ENCODE data around the gene NPRL2.
A peak's percentile ranks its signal among the peaks of the same experiment; 100 is the strongest.

The NPRL2 gene

DNA sequence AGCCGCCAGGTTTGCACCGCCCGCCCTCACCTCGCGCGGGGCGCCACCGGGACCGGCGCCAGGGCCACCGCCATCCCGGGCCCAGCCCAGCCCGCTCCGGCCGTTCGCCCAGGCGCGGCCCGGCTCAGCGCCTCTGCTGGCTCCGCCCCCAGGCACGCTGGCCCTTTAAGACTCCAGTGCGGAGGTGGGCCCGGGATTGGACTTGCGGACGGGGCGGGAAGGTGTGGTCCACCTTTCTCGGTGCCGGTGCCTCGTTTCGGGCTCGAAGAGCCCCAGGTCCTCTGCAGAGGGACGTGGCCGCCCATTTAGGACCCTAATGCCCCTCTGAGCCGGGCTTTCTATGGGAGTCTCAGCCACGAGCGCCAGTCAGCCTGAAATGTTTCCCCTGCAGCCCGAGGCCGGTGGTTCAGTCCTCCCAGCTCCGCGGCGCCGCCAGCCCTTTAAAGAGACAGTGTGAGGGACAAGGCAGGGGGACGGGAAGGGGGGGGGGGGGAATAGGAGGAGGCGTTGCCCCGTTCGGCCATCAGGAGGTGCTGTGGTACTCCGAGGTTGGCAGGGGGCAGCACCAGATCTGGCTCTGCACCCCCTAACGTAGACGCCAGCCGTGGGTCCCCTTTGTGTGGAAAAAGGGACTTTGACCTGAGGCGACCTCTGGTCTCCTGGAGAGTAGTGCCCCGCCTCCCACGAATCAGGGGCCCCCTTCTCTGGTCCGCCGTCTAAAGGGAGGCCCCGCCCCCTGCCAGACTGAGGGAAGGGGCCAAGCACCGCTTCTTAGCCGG, 29.1 kb downstream of the NPRL2 start:
- H3K27ac ChIP-seq (ENCODE audit: low read depth, low read length, poor library complexity, severe bottlenecking): peak overlapping the region; percentile 64
- H3K4me3 ChIP-seq (ENCODE audit: low read depth, low read length, poor library complexity, severe bottlenecking): peak overlapping the region; percentile 84
- H3K9me2 ChIP-seq (ENCODE audit: low read depth, low read length): no peaks in the 10 kb centered on the region
- H4K20me1 ChIP-seq (ENCODE audit: insufficient read depth, low read length): no peaks in the 10 kb centered on the region
- peak overlapping the region; percentile 90 for H3K4me2 ChIP-seq (ENCODE audit: low read length)
- peaks cover 10% of the 10 kb centered on the region; the same call in 1 of the 2 replicates for H3K36me3 ChIP-seq (ENCODE audit: insufficient read depth, low read length)
- H2AFZ ChIP-seq (ENCODE audit: low read length): no peak overlapping the region; the same call in 1 of the 2 replicates
- no peaks in the 10 kb centered on the region for H3K79me2 ChIP-seq (ENCODE audit: insufficient read depth, low read length)
- H3K9ac ChIP-seq (ENCODE audit: low read length): peak overlapping the region; percentile 76
- TF ChIP-seq EZH2 (IDR thresholded peaks at IDR 0.05; ENCODE audit: borderline replicate concordance, low read length): no peak
- TF ChIP-seq, protein P1, sequence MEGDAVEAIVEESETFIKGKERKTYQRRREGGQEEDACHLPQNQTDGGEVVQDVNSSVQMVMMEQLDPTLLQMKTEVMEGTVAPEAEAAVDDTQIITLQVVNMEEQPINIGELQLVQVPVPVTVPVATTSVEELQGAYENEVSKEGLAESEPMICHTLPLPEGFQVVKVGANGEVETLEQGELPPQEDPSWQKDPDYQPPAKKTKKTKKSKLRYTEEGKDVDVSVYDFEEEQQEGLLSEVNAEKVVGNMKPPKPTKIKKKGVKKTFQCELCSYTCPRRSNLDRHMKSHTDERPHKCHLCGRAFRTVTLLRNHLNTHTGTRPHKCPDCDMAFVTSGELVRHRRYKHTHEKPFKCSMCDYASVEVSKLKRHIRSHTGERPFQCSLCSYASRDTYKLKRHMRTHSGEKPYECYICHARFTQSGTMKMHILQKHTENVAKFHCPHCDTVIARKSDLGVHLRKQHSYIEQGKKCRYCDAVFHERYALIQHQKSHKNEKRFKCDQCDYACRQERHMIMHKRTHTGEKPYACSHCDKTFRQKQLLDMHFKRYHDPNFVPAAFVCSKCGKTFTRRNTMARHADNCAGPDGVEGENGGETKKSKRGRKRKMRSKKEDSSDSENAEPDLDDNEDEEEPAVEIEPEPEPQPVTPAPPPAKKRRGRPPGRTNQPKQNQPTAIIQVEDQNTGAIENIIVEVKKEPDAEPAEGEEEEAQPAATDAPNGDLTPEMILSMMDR (IDR thresholded peaks at IDR 0.05; ENCODE audit: low read length): peak; percentile 68
- H3K9me3 ChIP-seq (ENCODE audit: low read length): no peaks in the 10 kb centered on the region
- H3F3A ChIP-seq (ENCODE audit: insufficient read depth, low read length): no peaks in the 10 kb centered on the region
- H3K4me1 ChIP-seq (ENCODE audit: insufficient read depth, low read length, severe bottlenecking): peaks cover 49% of the 10 kb centered on the region
- H3K27me3 ChIP-seq (ENCODE audit: insufficient read depth, low read length): no peaks in the 10 kb centered on the region

GRCh38 chr3:50320853-50321335, 29.7 kb downstream of the NPRL2 start:
- Histone ChIP-seq H3K9me3 (ENCODE audit: low read length) (no peaks in the 10 kb centered on the region), H3K27ac (ENCODE audit: low read depth, low read length, poor library complexity, severe bottlenecking) (no peak overlapping the region), H4K20me1 (ENCODE audit: insufficient read depth, low read length) (no peaks in the 10 kb centered on the region), H3K9me2 (ENCODE audit: low read depth, low read length) (no peaks in the 10 kb centered on the region), H3K4me3 (ENCODE audit: low read depth, low read length, poor library complexity, severe bottlenecking) (peak overlapping the region; percentile 84), H3K4me1 (ENCODE audit: insufficient read depth, low read length, severe bottlenecking) (peaks cover 53% of the 10 kb centered on the region), H3F3A (ENCODE audit: insufficient read depth, low read length) (no peaks in the 10 kb centered on the region), H3K4me2 (ENCODE audit: low read length) (peak overlapping the region; percentile 90), H3K27me3 (ENCODE audit: insufficient read depth, low read length) (no peaks in the 10 kb centered on the region), H2AFZ (ENCODE audit: low read length) (no peak overlapping the region; the same call in 1 of the 2 replicates), H3K79me2 (ENCODE audit: insufficient read depth, low read length) (no peaks in the 10 kb centered on the region), H3K36me3 (ENCODE audit: insufficient read depth, low read length) (peaks cover 6% of the 10 kb centered on the region; the same call in 1 of the 2 replicates), H3K9ac (ENCODE audit: low read length) (peak overlapping the region; percentile 76)
- TF ChIP-seq, protein P1 (IDR thresholded peaks at IDR 0.05; ENCODE audit: low read length): no peak
- no peak for TF ChIP-seq EZH2 (IDR thresholded peaks at IDR 0.05; ENCODE audit: borderline replicate concordance, low read length)

DNA sequence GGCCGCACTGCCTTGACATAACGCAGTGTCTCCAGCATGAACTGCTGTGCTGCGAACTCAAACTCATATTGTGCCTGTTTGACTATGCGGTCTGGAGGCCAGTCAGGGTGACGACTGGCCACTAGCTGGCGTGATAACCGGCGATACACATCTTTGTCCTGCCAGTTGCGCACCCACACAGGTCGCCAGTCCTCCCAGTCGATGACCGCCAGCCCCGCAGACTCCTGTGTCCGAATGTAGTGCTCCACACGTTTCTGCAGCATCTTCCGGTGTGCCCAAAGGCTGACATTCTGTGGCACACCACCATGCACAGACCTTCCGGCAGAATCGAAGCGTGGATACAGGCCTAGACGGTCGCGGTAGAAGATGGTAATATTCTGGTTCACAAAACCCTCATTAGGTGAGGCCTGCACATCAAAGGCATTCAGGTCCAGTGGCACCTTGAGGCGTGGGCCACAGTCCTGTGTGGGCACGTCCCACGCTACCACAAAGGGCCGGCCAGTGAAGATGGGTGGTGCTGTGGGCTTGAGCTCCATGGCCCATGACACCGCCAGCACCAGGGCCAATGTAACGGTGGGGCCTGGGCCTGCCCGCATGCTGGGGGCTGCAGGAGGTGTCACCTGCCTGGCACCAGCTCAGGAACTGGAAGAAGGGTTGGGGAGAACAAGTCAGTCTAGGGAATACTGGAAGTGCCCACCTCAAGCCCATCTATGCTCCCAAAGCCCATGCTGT, 30.5 kb downstream of the NPRL2 start:
- TF ChIP-seq EZH2 (IDR thresholded peaks at IDR 0.05; ENCODE audit: borderline replicate concordance, low read length): no peak
- TF ChIP-seq, protein P1 (IDR thresholded peaks at IDR 0.05; ENCODE audit: low read length): peak; percentile 6; the same call in 1 of the 2 replicates
- peaks cover 3% of the 10 kb centered on the region; the same call in 1 of the 2 replicates for H3K36me3 ChIP-seq (ENCODE audit: insufficient read depth, low read length)
- H3F3A ChIP-seq (ENCODE audit: insufficient read depth, low read length): no peaks in the 10 kb centered on the region
- no peak overlapping the region for H2AFZ ChIP-seq (ENCODE audit: low read length)
- peak overlapping the region; percentile 84 for H3K4me3 ChIP-seq (ENCODE audit: low read depth, low read length, poor library complexity, severe bottlenecking)
- H3K79me2 ChIP-seq (ENCODE audit: insufficient read depth, low read length): no peaks in the 10 kb centered on the region
- H4K20me1 ChIP-seq (ENCODE audit: insufficient read depth, low read length): no peaks in the 10 kb centered on the region
- H3K27ac ChIP-seq (ENCODE audit: low read depth, low read length, poor library complexity, severe bottlenecking): no peak overlapping the region
- H3K9ac ChIP-seq (ENCODE audit: low read length): peak overlapping the region; percentile 76
- peaks cover 53% of the 10 kb centered on the region for H3K4me1 ChIP-seq (ENCODE audit: insufficient read depth, low read length, severe bottlenecking)
- H3K4me2 ChIP-seq (ENCODE audit: low read length): peak overlapping the region; percentile 90
- no peaks in the 10 kb centered on the region for H3K9me2 ChIP-seq (ENCODE audit: low read depth, low read length)
- H3K9me3 ChIP-seq (ENCODE audit: low read length): no peaks in the 10 kb centered on the region
- H3K27me3 ChIP-seq (ENCODE audit: insufficient read depth, low read length): no peaks in the 10 kb centered on the region

Measured in OCI-LY1 (cell line).